ENCODE measurements around the gene CUL5. TPM values are rescaled to one million over a fixed set of nuclear protein-coding genes. Genes with fewer than 3 reads are reported as not detected.

Gene CUL5
- polyA plus RNA-seq, 1 of the 3 experiments (the other 2 are of a cell fraction), result 8.0 TPM

DNA sequence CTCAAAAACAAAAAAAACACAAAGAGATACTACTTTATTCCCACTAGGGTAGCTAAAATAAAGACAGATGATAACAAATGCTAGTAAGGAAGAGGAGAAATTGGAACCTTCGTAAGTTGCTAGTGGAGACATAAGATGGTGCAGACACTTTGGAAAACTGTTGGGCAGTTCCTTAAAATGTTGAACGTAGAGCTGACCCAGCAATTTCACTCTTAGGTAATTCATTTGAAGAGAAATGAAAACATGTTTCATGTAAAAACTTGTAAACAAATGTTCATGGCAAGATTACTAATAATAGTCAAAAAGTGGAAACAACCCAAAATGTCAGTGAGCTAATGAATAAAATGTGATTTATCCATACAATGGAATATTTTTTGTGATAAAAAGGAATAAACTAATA is 83.4 kb downstream of the CUL5 start:
- Histone ChIP-seq H3F3A (replicated peaks; ENCODE audit: insufficient read depth) (peaks cover 6% of the 10 kb centered on the region), H3K4me1 (ENCODE audit: control insufficient read depth in 1 of 2, insufficient read depth in 2 of 2, low read depth in 1 of 2, low read length in 1 of 2) (no peaks in the 10 kb centered on the region), H3K27me3 (ENCODE audit: insufficient read depth) (no peaks in the 10 kb centered on the region), H3K4me2 (no peak overlapping the region), H3K79me2 (ENCODE audit: insufficient read depth) (no peaks in the 10 kb centered on the region), H3K27ac (ENCODE audit: low read depth in 2 of 2, low read length in 1 of 2) (no peak overlapping the region), H3K36me3 (replicated peaks in 1 of 2; ENCODE audit: control insufficient read depth in 1 of 2, insufficient read depth in 2 of 2, low read length in 1 of 2) (peaks cover 25 to 44% of the 10 kb centered on the region in 2 experiments), H3K9me3 (no peaks in the 10 kb centered on the region), H2AFZ (ENCODE audit: low read depth) (no peak overlapping the region), H4K20me1 (ENCODE audit: insufficient read depth) (no peaks in the 10 kb centered on the region), H3K9ac (no peak overlapping the region), H3K4me3 (ENCODE audit: low read depth in 2 of 2, low read length in 1 of 2) (no peak overlapping the region), H3K9me2 (no peaks in the 10 kb centered on the region)
- no peak for DNase-seq
- ChIA-PET POLR2A (no interaction called here), CTCF (no interaction called here)
- WGBS (ENCODE audit: low lambda C conversion rate), result 48% methylated on average over 2 of the region's 2 CpGs
- TF ChIP-seq IRF3 (IDR thresholded peaks at IDR 0.05; ENCODE audit: low read depth, low read length) (no peak), MAX (IDR thresholded peaks at IDR 0.05; ENCODE audit: low read depth) (no peak), RCOR1 (IDR thresholded peaks at IDR 0.05; ENCODE audit: low read length) (no peak), TEAD4 (IDR thresholded peaks at IDR 0.05; ENCODE audit: borderline replicate concordance, insufficient read depth) (no peak), MXI1 (IDR thresholded peaks at IDR 0.05; ENCODE audit: low read depth, low read length) (no peak), GATA2 (CRISPR knock-in tag; IDR thresholded peaks at IDR 0.05) (no peak), RFX5 (IDR thresholded peaks at IDR 0.05; ENCODE audit: low read length) (no peak), PBX3 (IDR thresholded peaks at IDR 0.05) (no peak), NFIC (IDR thresholded peaks at IDR 0.05; ENCODE audit: borderline replicate concordance) (no peak), SMC3 (IDR thresholded peaks at IDR 0.05; ENCODE audit: low read depth, low read length) (no peak)
- TF ChIP-seq, protein P1, sequence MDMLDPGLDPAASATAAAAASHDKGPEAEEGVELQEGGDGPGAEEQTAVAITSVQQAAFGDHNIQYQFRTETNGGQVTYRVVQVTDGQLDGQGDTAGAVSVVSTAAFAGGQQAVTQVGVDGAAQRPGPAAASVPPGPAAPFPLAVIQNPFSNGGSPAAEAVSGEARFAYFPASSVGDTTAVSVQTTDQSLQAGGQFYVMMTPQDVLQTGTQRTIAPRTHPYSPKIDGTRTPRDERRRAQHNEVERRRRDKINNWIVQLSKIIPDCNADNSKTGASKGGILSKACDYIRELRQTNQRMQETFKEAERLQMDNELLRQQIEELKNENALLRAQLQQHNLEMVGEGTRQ (IDR thresholded peaks at IDR 0.05; ENCODE audit: borderline replicate concordance, low read depth, low read length), result no peak
- TF ChIP-seq, protein P2, sequence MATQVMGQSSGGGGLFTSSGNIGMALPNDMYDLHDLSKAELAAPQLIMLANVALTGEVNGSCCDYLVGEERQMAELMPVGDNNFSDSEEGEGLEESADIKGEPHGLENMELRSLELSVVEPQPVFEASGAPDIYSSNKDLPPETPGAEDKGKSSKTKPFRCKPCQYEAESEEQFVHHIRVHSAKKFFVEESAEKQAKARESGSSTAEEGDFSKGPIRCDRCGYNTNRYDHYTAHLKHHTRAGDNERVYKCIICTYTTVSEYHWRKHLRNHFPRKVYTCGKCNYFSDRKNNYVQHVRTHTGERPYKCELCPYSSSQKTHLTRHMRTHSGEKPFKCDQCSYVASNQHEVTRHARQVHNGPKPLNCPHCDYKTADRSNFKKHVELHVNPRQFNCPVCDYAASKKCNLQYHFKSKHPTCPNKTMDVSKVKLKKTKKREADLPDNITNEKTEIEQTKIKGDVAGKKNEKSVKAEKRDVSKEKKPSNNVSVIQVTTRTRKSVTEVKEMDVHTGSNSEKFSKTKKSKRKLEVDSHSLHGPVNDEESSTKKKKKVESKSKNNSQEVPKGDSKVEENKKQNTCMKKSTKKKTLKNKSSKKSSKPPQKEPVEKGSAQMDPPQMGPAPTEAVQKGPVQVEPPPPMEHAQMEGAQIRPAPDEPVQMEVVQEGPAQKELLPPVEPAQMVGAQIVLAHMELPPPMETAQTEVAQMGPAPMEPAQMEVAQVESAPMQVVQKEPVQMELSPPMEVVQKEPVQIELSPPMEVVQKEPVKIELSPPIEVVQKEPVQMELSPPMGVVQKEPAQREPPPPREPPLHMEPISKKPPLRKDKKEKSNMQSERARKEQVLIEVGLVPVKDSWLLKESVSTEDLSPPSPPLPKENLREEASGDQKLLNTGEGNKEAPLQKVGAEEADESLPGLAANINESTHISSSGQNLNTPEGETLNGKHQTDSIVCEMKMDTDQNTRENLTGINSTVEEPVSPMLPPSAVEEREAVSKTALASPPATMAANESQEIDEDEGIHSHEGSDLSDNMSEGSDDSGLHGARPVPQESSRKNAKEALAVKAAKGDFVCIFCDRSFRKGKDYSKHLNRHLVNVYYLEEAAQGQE (IDR thresholded peaks at IDR 0.05; ENCODE audit: low read depth, low read length), result no peak
